Measurements from ENCODE around the gene GPR45.
"Not testable (repeated sequence)": the region's sequence is repeated elsewhere in the genome, so short reads cannot be mapped to it uniquely, and the experiment has no call there.

GPR45 gene

DNA sequence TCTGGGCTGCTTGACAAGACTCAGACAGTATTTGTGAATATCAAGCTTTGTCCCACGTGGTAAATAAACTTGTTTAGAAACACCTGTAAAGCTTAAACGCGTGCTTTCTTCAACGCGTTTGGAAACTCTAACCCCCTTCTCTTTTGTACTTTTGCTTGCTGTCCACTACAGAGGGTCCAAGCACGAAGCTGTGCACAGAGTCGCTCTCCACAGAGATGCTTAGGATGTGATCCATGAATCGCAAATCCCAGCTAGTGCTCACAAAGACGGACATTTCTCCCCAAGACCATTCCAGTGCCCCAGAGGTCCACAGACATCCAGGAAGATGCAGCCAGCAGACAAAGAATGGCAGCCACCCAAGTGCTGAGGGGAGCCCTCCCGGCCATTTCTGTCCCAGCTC is at the start of gene GPR45:
Gene GPR45, plus strand, starts transcription at position 301 of the 400 bp plus-strand sequence. CDS start 116 bp downstream, outside the sequence.
- DNase-seq: no peak

GRCh38 chr2:105194022-105194675 is 47.4 kb upstream of the GPR45 start:
- DNase-seq: no peak

DNA sequence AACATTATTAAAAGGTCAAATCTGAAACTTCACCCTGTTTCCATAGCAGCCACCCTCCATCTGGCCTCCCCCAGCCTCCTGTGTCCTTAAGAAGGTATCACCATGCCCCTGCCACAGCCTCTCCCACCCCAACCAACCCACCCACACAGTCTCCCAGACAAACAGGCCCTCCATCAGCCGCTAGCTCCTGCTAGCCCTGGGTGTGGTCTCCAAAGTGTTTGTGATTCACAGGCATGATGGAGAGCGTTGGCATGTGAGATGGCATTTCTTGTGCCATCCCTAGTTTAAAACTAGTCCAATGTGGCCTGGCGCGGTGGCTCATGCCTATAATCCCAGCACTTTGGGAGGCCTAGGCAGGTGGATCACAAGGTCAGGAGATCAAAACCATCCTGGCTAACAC is 44.9 kb upstream of the GPR45 start:
- DNase-seq: no peak

GRCh38 chr2:105215586-105216192 is 25.9 kb upstream of the GPR45 start:
- DNase-seq: no peak

- DNase-seq: no peak
Measured at GRCh38 chr2:105220604-105221003, 20.9 kb upstream of the GPR45 start.

GRCh38 chr2:105224444-105224843 is 17.1 kb upstream of the GPR45 start:
- DNase-seq: no peak

- no peak for DNase-seq
Measured at GRCh38 chr2:105231232-105231619, 10.3 kb upstream of the GPR45 start.

- peak; percentile 7 to 31 for DNase-seq
Measured at GRCh38 chr2:105235388-105236059, 6.0 kb upstream of the GPR45 start.

DNA sequence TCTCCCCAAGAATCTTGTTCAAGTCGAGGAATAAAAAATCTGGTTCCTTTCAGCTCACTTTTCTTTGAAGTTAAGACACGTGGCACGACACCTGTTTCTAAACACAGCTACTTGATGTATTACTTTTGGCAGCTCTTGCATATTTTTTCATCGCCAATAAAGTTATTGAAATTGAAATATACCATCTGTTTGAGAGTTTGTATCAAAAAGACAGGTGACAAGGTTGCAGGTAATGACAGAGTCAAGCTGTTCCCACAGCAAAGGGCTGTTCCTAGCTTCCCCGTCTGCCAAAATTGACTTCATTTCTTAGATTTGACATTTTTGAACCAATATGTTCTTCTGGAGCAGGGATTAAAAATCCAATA is 5.5 kb upstream of the GPR45 start:
- no peak for DNase-seq

DNA sequence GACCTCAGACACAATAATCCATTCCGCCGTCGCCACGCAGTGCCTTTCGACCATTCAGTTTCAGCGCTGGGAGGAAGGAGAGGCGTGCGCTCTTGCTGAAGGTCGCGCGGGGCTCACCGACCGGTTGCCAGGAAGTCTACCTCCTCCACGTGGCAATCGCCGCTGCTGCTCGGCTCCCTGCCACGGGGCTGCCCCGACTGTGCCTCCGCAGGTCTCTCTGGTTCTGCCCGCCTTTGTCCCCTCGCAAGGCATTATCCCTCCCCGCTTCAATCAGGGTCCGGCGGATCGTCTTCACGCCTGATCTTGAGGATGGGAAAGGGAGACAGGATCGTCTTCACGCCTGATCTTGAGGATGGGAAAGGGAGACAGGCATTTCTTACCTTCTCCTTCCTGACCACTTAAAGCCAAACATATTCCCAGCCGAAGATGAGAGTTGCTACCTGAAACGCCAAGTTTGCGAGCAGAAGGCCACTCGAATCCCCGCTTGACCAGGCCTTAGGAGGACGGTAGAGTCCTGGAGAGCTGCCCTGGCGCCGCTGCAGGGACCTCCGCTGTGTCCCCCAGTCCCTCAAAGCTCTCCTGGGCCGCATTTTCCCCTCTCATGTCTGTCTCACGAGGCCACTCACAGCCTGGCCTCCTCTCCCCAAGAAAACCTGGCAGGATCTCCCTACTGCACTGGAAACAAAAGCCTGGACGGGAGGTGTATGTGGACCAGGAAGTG is 4.3 kb upstream of the GPR45 start:
- DNase-seq: no peak

GRCh38 chr2:105238664-105239240 is 2.8 kb upstream of the GPR45 start:
- DNase-seq: no peak

DNA sequence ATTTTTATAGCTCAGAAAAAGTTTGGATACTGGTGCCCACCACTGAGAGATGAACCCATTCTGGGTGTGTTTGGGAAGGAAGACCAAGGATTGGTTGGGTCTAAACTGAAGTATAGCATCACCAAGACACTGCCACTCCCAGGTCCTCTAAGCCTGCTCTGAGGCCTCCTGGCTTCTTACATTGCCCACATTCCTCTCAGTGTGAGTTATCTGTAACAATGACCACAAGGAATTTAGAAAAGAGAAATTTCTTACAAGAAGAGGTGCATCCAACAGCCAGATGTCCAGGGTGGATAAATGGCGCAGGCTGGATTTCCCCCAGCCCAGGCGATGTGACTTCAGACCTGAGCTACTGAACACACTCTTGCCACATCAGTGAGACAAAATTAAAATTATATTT is 1.6 kb upstream of the GPR45 start:
- DNase-seq: no peak

DNA sequence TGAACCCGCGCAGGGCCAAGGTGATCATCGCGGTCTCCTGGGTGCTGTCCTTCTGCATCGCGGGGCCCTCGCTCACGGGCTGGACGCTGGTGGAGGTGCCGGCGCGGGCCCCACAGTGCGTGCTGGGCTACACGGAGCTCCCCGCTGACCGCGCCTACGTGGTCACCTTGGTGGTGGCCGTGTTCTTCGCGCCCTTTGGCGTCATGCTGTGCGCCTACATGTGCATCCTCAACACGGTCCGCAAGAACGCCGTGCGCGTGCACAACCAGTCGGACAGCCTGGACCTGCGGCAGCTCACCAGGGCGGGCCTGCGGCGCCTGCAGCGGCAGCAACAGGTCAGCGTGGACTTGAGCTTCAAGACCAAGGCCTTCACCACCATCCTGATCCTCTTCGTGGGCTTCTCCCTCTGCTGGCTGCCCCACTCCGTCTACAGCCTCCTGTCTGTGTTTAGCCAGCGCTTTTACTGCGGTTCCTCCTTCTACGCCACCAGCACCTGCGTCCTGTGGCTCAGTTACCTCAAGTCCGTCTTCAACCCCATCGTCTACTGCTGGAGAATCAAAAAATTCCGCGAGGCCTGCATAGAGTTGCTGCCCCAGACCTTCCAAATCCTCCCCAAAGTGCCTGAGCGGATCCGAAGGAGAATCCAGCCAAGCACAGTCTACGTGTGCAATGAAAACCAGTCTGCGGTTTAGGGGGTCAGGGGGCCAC is 897 bp downstream of the GPR45 start:
- DNase-seq: no peak

GRCh38 chr2:105243961-105244360 is 2.4 kb downstream of the GPR45 start:
- DNase-seq: no peak

DNA sequence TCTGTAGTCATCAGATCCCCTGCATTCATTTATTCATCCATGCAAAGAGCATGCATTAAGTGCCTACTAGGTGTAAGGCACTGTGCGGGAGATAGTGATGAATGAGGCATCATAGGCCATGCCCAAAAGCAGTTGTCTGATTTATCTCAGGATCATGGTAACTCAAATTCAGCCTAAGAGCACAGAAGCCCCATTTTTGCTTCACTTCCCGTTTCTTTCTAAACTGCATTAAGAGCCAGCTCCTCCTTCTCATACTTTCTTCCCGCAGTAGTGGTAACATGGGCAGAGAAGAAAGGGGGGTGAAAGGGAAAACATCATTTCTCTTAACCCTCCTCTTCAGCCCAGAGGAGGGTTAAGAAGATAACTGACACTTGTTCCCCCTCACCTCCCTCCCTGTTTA is 2.9 kb downstream of the GPR45 start:
- no peak for DNase-seq

- no peak for DNase-seq
Measured at GRCh38 chr2:105248316-105249070, 7.0 kb downstream of the GPR45 start.

GRCh38 chr2:105249181-105249580 is 7.6 kb downstream of the GPR45 start:
- no peak for DNase-seq

- DNase-seq: no peak
Measured at GRCh38 chr2:105249891-105250290, 8.3 kb downstream of the GPR45 start.

- DNase-seq: not testable (repeated sequence)
Measured at GRCh38 chr2:105251016-105251648, 9.6 kb downstream of the GPR45 start.

DNA sequence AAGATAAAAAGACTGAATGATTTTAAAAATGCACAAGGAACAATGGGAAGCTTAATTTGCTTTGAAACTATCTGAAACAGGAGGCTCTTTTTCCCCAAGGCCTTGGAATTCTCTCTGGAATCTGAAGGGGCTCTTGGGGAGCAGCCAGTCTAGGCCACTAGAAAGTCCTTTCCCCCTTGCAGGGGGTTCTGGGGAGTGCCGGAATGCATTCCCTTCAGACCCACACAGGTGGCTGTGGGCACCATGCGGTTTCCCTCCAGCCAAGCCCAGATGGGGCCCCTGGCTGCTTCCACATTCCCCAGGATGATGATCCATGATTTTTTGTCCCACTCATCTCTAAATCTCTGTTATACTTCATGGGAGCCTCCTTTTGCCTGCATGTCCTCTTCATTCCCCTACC is 10.7 kb downstream of the GPR45 start:
- DNase-seq: no peak

GRCh38 chr2:105254531-105255210 is 13.1 kb downstream of the GPR45 start:
- no peak for DNase-seq
